ENCODE data around the gene CNBD2.
"Not testable (repeated sequence)": the region's sequence is repeated elsewhere in the genome, so short reads cannot be mapped to it uniquely, and the experiment has no call there.

DNA sequence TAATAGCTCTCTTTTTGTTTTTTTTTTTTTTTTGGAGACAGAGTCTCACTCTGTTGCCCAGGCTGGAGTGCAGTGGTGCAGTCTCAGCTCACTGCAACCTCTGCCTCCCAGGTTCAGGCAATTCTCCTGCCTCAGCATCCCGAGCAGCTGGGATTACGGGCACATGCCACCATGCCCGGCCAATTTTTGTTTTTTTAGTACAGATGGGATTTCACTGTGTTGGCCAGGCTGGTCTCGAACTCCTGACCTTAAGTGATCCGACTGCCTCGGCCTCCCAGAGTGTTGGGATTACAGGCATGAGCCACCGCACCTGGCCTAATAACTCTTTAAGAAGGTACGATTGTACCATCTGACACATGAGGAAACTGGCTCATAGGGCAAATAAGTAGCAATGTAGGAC is 28.1 kb downstream of the CNBD2 start:
- TF ChIP-seq, protein P1, sequence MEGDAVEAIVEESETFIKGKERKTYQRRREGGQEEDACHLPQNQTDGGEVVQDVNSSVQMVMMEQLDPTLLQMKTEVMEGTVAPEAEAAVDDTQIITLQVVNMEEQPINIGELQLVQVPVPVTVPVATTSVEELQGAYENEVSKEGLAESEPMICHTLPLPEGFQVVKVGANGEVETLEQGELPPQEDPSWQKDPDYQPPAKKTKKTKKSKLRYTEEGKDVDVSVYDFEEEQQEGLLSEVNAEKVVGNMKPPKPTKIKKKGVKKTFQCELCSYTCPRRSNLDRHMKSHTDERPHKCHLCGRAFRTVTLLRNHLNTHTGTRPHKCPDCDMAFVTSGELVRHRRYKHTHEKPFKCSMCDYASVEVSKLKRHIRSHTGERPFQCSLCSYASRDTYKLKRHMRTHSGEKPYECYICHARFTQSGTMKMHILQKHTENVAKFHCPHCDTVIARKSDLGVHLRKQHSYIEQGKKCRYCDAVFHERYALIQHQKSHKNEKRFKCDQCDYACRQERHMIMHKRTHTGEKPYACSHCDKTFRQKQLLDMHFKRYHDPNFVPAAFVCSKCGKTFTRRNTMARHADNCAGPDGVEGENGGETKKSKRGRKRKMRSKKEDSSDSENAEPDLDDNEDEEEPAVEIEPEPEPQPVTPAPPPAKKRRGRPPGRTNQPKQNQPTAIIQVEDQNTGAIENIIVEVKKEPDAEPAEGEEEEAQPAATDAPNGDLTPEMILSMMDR (IDR thresholded peaks at IDR 0.05) = not testable (repeated sequence)
- TF ChIP-seq POLR2A (IDR thresholded peaks at IDR 0.05); POLR2AphosphoS5 (IDR thresholded peaks at IDR 0.05; ENCODE audit: insufficient read depth in 1 of 2, low read depth in 1 of 2): not testable (repeated sequence)

Measured in vagina (tissue), 2 donors.